ENCODE measurements around the gene OR5B17.
"Not testable (repeated sequence)": the region's sequence is repeated elsewhere in the genome, so short reads cannot be mapped to it uniquely, and the experiment has no call there.

Gene OR5B17
- 0 reads per million in 4 experiments for total RNA-seq

DNA sequence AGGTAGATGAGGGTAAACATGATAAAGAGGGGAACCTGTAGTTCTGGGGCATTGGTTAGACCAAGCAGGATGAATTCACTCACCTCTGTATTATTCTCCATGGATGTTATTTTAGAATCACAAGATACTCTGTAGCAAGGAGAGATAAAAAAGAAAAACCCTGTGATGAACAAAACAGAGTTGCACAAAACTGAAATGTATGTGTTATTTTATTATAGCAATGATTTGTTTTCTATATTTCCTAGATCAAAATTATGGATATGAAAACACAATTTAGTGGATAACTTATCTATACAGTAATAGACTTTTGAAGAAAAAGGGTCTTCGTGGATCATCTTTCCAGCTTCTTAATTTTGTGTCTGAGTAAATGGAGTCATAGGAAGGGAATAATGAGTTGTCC, at the start of gene OR5B17:
OR5B17 (minus strand) TSS at position 101 of the 400 bp plus-strand sequence; CDS start at position 101, 0 bp downstream.
- no peak for DNase-seq

DNA sequence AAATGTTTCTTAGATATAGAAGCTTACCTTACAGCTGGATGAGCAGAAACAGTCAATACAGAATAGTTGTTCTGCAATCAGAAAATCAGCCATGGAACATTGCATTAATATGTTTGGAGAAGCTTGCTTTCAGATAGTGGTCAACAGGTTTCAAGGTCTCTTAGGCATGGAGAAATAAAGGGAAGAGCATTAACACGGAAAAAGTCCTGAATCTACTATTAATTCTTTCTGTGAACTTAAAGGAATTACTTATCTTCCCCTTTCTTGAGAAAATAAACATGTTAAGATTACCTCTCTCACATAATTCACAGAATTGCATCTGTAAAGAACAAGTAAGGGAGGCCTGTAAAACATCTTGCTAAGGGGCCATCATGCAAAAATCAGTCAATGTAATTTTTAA, 47.9 kb upstream of the OR5B17 start, which contains the start of gene OR5B3:
OR5B3 (minus strand) TSS at position 101 of the 400 bp plus-strand sequence. CDS start 3,465 bp downstream, outside the sequence.
- no peak for DNase-seq

DNA sequence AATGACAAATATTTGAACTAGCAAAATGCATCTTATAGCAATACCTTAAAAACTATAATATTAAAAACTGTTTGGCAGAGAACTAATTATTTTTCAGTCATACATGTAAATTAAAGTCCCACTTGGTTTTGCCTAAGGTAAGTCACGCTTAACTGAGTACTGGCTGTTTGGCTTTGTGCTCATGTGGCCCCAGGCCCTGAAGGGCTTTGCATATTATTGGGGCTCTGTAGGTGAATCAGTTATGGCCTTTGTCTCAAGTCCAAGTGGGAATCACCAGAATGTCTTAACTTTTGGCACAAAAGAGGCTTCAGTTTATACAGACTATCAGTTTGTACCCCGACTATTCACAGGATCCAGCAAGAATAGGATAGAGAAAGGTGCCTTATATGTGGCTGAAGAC, 40.8 kb upstream of the OR5B17 start:
- DNase-seq, result not testable (repeated sequence)

DNA sequence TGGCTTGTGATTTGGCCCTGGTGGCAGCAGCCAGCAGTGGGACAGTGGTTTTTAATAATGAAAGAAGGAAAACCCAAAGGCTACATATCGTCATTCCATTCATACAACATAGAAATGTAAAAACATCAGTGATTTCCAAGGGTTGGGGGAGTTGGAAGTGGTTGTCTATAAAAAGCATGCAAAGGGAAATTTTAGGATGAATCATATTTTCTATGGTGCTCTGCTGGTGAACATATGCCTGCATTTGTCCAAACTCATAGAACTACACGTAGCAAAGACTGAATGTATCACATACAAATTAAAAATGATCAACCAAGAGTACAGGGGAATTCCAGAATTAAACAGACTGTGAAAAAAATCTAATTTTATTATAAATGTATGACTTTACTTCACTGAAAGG, 36.7 kb upstream of the OR5B17 start:
- no peak for DNase-seq

DNA sequence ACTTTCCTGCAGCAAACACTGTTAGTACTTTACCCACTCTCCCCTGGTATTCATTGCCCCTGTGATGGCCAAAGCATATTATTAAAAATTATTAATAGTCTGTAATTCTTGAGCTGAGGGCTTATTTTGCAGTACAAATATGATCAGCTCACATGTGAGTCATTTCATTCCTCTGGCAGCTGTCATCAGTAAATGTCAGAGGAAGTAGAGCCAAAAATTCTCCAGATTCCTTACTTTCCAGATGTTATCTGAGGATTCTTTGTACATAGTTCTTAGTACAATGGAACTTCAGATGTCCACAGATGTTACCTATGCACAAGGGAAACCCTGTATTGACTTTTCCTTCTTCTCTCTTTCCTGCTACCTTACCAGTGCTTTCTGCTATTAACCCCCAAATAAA, 35.3 kb upstream of the OR5B17 start:
- DNase-seq, result no peak

DNA sequence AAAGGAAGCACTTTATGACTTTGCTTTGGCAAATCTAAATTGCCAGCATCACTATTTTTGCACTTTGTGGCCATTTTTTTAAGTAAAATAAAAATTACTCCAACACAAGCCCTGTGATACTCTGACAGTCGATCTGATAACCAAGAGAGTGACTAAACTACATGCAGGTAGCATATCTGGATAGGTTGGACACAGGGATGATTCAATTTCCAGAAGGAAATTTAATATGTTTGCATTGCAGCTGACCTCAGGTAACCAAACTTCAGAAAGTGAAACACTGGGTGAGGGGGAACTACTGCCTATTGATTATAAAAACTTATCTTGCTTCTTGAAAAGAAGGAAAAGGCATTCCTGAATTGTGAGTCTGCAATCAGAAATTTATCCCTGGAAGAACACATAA, 33.9 kb upstream of the OR5B17 start:
- no peak for DNase-seq

DNA sequence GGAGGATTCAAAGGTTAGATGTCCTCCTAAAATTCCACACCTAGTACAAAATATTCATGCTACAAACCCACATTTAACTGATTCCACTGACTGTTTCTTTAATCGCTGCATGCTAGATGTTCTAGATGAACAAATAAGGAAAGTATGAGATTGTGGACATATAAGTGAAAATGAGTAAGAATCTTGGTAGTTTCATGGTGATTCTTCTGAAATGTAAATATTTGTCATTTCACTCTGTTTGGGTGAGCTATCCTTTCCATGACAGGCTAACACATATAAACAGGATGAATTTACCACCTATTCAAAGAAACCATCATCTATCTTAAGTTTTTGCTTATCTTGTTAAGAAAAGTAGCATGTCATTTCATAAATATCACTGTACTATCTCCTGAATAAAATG, 33.0 kb upstream of the OR5B17 start:
- no peak for DNase-seq

DNA sequence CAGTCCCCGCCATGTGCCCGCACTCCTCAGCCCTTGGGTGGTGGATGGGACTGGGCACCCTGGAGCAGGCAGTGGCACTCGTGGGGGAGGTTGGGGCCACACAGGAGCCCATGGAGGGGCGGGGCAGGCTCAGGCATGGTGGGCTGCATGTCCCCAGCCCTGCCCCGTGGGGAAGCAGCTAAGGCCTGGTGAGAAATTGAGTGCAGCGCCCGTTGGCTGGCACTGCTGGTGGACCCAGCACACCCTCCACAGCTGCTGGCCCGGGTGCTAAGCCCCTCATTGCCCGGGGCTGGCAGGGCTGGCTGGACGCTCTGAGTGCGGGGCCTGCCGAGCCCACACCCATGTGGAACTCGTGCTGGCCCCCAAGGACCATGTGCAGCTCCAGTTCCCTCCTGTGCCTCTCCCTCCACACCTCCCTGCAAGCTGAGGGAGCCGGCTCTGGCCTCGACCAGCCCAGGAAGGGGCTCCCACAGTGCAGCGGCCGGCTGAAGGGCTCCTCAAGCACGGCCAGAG, 31.7 kb upstream of the OR5B17 start:
- no peak for DNase-seq

DNA sequence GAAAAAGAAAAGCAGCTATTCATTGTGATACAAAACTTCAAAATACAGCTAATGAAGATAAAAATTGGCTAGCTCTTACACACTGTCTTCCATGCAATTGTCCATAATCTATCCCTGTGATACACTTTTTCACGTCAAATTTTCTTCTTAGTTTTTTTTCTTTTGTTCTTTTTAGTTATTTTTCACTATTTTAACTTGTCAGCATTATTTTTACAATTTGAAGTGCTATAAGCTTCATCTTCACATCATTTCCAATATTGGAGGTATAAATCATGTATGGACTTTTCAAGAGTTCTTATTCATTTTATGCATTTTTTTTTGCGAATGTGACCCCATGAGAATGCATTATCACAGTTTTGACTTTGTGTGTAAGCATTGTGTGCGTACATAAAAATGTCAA, 4.1 kb downstream of the OR5B17 start:
- no peak for DNase-seq

DNA sequence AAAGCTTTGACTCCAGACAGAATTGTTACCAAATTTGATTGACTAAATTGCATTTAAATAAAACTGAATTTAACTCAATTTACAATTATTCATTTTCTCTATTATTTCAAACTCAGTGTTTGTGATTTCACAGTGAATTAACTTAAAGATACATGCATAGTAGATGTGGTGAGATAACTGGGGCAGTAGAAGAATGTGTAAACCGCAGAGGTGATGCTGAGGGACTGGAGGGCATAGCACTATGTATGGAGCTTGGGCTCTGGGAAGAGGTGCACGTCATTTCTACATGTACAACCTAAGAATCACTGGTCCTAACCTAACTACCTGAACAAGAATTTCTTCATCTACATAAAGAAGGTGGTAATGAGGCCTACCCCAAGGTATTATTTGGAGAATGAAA, 13.7 kb downstream of the OR5B17 start:
- no peak for DNase-seq

DNA sequence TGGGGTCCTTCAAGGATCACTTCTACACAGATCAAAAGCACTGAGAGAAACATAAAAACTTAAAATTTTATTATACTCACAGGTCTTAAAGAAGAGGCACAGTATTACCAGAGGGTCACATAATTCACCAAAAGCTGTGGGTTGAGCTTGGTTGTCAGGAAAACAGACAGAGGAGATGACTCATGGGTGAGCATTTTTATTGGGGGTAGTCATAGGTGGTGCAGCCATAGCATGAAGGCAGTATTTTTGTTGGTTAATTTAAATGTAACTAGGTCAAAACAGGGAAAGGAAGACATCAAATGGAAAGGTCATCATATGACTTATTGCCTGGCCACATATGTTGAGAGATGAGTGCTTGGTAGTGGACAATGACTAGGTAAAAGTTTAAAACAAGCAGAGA, 24.2 kb downstream of the OR5B17 start:
- no peak for DNase-seq

DNA sequence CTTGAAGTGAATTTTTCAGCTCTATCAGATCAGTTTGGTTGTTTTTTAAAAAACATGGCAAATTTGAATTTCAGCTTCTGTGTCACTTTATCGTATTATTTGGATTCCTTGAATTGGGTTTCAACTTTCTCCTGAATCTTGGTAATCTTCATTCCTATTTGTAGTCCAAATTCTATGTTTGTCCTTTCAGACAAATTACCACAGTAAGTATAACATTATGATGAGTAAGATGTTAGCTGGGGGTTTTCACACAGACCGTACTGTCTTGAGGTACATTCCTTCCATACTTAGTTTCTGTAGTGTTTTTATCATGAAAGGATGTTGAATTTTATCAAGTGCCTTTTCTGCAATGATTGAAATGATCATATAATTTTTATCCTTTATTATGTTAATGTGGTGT, 28.0 kb downstream of the OR5B17 start:
- no peak for DNase-seq

DNA sequence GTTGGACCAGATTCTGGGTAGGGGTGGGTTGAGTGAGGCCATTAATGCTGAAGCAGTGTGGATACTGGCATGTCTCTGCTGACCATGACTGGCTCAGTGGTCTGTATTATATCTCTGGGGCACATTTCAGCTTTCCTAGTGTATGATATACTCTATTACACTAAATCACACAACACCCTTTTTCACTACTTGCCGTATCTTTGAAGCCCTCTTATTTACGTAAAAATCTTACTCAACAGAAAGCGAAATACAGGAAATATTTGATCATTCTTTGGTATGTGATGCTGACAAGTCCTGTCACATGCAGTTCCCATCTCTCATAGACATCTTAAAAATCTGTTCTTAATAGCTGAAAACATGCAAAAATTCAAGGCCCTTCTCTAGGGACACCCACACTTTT, 40.3 kb downstream of the OR5B17 start:
- DNase-seq, result no peak

DNA sequence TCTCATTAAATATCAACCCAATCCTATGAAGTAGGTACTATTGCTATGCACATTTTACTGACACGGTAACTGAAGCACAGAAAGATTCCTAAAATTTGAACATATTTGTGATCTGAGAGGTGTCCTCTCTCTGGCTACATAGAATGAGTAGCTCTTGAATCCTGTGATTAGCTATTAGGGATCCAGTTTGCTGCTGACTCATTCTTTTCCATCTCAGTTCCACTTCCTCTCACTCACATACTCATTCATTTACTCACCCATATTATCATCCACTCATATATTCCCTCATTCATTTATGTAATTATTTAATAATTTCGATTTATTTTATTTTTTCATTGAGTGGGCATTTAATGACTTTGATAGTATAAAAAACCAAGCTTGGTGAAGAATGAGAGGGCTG, 42.7 kb downstream of the OR5B17 start:
- DNase-seq, result no peak
